ENCODE measurements around the gene RSPO3.

- no peak for TF ChIP-seq CTCF (conservative IDR thresholded peaks at IDR 0.05; ENCODE audit: low read depth, low read length)
- no peak for TF ChIP-seq EZH2 (IDR thresholded peaks at IDR 0.05; ENCODE audit: borderline replicate concordance, low read depth, low read length, poor library complexity, severe bottlenecking)
Observed at GRCh38 chr6:127215931-127216330, 97.5 kb downstream of the RSPO3 start.

Data from A673 (cell line).